ENCODE data around the gene ZNF496.
"Not testable (repeated sequence)": the region's sequence is repeated elsewhere in the genome, so short reads cannot be mapped to it uniquely, and the experiment has no call there.

Gene ZNF496

DNA sequence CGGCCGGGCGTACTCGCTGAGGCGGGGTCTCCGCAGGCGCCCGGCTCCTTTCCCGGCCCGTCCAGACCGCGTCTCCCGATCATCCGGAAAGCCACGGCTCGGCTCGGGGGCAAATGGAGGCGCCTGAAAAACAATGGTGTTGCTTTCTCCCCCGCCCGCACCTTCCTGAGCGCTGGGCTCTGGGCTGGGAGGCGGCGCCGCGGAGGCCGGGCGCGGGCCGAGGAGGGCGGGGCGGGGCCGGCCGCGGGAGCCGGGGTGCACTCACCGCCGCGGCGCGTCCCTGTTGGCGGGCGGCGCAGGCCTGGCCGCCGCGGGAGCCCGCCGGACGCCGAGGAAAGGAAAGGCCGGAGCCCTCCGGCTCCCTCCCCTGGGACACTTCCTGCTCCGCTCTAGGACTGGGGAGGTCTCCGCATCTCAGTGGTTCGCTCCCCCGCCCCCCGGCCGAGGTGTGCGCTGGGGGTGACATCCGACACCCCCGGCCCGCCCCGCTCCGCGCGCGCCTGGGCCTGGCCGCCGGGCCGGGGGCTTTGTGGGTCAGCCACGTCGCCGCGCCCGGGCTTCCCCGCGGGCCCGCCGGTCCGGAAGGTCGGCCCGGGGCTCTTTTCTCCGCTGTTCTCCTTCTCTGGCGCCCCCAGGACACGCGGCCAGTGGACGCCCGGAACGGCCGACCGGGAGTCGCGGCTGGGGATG lies at the start of gene ZNF496:
ZNF496 (minus strand) TSS at position 343 of the 690 bp plus-strand sequence. CDS start 2,289 bp downstream, outside the sequence.
- DNase-seq (ENCODE audit: low spot score), result peak; percentile 95

DNA sequence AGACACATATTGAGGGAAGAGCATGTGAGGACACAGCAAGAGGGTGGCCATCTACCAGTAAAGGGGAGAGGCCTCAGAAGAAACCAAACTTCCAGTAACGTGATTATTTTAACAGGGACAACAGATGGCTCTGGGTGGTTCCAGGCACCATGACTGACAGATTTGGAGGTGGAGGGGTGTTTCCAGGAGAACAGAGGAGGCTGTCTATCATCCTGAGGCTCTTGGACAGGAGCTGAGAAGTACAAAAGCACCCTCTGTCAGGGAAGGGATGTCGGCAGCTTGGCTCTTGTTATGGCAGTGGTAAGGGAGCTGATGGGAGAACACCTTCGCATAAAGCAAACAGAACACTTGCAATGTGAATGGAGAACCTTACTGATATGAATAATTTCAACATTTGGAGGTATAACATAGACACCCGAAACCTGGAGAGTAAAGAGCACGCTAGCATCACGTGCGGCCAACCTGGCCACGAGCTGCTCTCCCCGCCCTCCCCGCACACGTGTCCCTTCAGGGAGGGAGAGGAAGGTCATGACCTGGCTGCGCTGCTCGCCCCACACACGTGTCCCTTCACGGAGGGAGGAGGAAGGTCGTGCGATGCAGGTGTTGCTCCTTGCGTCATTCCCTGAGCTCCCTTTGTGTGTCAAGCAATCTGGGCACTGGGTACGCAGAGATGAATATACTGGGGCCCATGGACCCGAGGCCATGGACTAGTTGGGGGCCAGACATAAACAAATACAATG lies 46.8 kb upstream of the ZNF496 start:
- no peak for DNase-seq (ENCODE audit: low spot score)

DNA sequence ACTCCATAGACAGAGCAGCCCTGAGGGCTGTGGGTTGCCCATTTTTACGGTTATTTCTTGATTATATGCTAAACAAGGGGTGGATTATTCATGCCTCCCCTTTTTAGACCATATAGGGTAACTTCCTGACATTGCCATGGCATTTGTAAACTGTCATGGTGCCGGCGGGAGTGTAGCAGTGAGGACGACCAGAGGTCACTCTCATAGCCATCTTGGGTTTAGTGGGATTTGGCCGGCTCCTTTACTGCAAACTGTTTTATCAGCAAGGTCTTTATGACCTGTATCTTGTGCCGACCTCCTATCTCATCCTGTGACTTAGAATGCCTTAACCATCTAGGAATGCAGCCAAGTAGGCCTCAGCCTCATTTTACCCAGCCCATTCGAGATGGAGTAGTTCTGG lies 46.0 kb upstream of the ZNF496 start:
- DNase-seq (ENCODE audit: low spot score), result not testable (repeated sequence)

- DNase-seq (ENCODE audit: low spot score), result no peak
Measured at GRCh38 chr1:247376659-247377058, 45.0 kb upstream of the ZNF496 start.

GRCh38 chr1:247375747-247376146 lies 44.1 kb upstream of the ZNF496 start:
- no peak for DNase-seq (ENCODE audit: low spot score)

GRCh38 chr1:247374651-247375334 lies 43.1 kb upstream of the ZNF496 start:
- DNase-seq (ENCODE audit: low spot score), result not testable (repeated sequence)

DNA sequence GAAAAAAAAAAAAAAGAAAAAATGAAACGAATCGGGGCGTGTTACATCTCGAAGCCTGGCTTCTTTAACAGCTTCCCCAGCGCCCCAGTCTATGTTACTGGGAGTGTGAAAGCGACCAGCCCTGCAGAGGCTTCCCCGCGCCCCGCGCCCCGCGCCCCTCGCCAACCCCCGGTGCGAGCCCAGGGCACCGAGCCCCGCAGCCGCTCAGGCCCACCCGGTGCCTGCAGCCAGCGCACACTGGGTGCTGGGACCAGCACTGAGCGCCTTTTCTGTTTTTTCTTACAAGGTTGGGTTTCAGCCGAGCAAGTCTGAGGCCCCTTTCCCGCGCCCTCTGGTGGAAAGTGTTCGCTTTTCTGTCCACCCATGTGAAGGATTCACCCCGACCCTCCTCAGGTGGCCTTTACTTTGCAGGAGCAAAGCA lies 42.1 kb upstream of the ZNF496 start:
- DNase-seq (ENCODE audit: low spot score), result peak; percentile 74

DNA sequence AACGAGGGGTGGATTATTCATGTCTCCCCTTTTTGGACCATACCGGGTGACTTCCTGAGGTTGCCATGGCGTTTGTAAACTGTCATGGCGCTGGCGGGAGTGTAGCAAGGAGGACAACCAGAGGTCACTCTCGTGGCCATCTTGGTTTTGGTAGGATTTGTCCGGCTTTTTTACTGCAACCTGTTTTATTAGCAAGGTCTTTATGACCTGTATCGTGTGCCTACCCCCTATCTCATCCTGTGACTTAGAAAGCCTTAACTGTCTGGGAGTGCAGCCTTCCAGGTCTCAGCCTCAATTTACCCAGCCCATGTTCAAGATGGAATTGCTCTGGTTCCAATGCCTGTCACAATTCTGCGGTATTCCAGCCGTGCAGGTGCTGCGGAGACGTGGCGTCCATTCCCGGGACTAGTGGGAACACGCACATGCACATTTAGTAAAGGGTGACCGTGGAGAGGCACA lies 40.2 kb upstream of the ZNF496 start:
- no peak for DNase-seq (ENCODE audit: low spot score)

DNA sequence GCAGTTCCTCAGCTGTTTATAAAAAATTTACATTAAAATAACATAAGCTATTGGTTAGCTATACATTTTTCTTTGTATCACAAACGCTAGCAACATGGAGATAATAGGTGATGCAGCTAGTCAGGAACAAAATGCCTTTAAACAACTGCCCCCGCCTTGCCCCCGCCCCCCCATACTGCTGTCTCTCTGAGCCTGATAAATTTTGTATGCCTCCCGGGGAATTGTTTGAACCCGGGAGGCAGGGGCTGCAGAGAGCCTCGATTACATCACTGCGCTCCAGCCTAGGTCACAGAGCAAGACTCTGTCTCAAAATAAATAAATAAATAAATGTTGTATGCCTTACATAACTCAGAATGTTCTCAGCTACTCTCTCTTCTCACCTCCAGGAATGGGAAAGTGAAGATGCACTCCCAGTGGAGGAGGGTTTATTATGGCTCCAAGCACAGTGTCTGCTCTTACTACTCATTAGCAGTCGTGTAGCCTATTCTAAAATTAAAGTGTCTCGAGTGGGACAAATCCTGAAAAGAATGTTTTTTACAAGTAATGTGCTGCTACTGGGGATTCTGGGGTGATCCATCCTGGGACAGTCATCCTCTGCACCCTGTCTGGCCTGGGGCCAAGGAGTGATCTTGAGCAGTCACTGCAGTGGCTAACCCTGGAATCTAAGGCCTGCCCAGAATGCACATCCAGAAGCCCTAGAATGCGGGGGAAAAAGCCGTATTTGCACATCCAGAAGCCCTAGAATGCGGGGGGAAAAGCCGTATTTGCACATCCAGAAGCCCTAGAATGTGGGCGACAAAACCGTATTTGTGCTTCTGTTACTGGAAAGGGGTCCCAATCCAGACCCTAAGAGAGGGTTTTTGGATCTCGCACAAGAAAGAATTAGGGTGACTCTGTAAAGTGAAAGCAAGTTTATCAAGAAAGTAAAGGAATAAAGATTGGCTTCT lies 39.4 kb upstream of the ZNF496 start:
- DNase-seq (ENCODE audit: low spot score), result no peak

DNA sequence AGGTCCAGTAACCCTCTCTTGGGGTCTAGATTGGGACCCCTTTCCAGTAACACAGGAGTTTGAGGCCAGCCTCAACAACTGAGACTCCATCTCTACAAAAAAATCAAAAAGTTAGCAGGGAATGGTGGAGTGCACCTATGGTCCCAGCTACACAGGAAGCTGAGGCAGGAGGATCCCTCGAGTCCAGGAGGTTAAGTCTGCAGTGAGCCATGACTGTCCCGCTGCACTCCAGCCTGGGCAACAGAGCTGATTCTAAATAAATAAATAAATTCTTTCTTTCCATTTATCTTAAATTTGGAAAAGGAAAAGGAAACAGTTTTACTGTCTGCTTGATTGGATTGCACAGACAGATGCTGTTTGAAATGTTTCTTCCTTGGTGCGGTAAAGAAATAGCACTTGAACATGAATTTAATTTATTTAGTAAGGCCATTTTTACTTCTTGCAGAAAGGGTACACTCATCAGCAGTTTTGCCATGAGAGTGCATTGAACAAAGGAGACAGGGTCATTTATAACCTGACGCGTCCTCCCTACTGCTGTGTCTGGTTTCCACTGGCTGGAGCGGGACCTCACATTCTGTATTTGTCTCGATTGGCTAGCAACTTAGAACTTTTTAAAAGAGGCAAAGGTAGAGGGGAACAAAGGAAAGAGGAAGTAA lies 37.0 kb upstream of the ZNF496 start:
- DNase-seq (ENCODE audit: low spot score), result no peak

- no peak for DNase-seq (ENCODE audit: low spot score)
Measured at GRCh38 chr1:247367786-247368422, 36.2 kb upstream of the ZNF496 start.

DNA sequence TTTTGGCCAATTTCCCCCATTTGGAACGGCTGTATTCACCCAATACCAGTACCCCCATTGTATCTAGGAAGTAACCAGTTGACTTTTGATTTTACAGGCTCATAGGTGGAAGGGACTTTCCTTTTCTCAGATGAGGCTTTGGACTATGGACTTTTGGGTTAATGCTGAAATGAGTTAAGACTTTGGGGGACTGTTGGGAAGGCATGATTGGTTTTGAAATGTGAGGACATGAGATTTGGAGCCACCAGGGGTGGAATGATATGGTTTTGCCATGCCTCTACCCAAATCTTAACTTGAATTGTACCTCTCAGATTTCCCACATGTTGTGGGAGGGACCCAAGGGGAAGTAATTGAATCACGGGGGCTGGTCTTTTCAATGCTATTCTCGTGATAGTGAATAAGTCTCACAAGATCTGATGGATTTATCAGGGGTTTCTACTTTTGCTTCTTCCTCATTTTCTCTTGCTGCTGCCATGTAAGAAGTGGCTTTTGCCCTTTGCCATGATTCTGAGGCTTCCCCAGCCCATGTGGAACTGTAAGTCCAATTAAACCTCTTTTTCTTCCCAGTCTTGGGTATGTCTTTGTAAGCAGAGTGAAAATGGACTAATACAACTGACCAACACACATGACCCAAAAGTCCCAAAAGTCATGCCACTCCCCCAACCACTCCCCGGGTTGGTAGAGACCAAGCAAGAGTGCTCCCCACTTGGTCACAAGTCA lies 35.4 kb upstream of the ZNF496 start:
- DNase-seq (ENCODE audit: low spot score), result no peak

DNA sequence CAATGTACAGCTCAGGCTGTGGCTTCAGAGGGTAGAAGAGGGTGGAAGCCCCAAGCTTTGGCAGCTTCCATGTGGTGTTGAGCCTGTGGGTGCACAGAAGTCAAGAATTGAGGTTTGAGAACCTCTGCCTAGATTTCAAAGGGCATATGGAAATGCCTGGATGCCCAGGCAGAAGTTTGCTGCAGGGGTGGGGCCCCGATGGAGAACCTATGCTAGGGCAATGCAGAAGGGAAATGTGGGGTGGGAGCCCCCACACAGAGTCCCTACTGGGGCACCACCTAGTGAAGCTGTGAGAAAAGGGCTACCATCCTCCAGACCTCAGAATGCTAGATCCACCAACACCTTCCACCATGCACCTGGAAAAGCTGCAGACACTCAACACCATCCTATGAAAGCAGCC lies 34.7 kb upstream of the ZNF496 start:
- DNase-seq (ENCODE audit: low spot score), result not testable (repeated sequence)

DNA sequence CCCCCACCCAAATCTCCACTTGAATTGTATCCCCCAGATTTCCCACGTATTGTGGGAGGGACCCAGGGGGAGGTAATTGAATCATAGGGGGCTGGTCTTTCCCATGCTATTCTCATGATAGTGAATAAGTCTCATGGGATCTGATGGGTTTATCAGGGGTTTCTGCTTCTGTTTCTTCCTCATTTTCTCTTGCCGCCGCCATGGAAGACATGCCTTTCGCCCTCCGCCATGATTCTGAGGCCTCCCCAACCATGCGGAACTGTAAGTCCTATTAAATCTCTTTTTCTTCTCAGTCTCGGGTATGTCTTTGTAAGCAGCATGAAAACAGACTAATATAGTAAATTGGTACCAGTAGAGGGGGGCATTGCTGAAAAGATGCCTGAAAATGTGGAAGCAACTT lies 33.4 kb upstream of the ZNF496 start:
- DNase-seq (ENCODE audit: low spot score), result no peak

- DNase-seq (ENCODE audit: low spot score), result not testable (repeated sequence)
Measured at GRCh38 chr1:247363000-247363399, 31.3 kb upstream of the ZNF496 start.

- no peak for DNase-seq (ENCODE audit: low spot score)
Measured at GRCh38 chr1:247362153-247362552, 30.5 kb upstream of the ZNF496 start.

GRCh38 chr1:247360991-247361731 lies 29.5 kb upstream of the ZNF496 start:
- no peak for DNase-seq (ENCODE audit: low spot score)

- DNase-seq (ENCODE audit: low spot score), result no peak
Measured at GRCh38 chr1:247360116-247360898, 28.6 kb upstream of the ZNF496 start.
